IPS-15b (cell line): Measurements from ENCODE around the gene ZNF627.
A peak's percentile ranks its signal among the peaks of the same experiment; 100 is the strongest.

Experiments used
- H3K27me3 ChIP-seq: one replicate; pipeline ENCODE4 v1.6.1; 2013; ENCODE audit warnings: low read length; ENCODE audit not compliant: control insufficient read depth, insufficient read depth
- H3K36me3 ChIP-seq: one replicate; pipeline ENCODE4 v1.6.1; 2013; ENCODE audit warnings: low read length; ENCODE audit not compliant: control insufficient read depth, insufficient read depth
- H3K4me1 ChIP-seq: one replicate; pipeline ENCODE4 v1.6.1; 2013; ENCODE audit warnings: mild to moderate bottlenecking, low read length; ENCODE audit not compliant: control insufficient read depth, insufficient read depth
- H3K4me3 ChIP-seq: one replicate; pipeline ENCODE4 v1.5.1; 2013; ENCODE audit warnings: low read depth, low read length
- H3K9ac ChIP-seq: one replicate; pipeline ENCODE4 v1.6.1; 2013; ENCODE audit warnings: low read depth, mild to moderate bottlenecking, low read length
- H3K9me3 ChIP-seq: one replicate; pipeline ENCODE4 v1.6.1; 2013; ENCODE audit warnings: mild to moderate bottlenecking, low read length; ENCODE audit not compliant: control insufficient read depth, insufficient read depth

Gene ZNF627

GRCh38 chr19:11597202-11598102, at the start of gene ZNF627:
ZNF627 (plus strand) TSS chr19:11597483; CDS start chr19:11597628, 145 bp downstream.
- no peaks in the 10 kb centered on the region for H3K27me3 ChIP-seq
- H3K9ac ChIP-seq: peak within 1 kb of the TSS; percentile 91
- peaks cover 6% of the 10 kb centered on the region for H3K36me3 ChIP-seq
- H3K4me3 ChIP-seq: peak within 1 kb of the TSS; percentile 93
- no peaks in the 10 kb centered on the region for H3K9me3 ChIP-seq
- peaks cover 5% of the 10 kb centered on the region for H3K4me1 ChIP-seq

GRCh38 chr19:11547929-11548700, 49.2 kb upstream of the ZNF627 start:
- H3K36me3 ChIP-seq: peaks cover 21% of the 10 kb centered on the region

GRCh38 chr19:11549386-11549953, 47.8 kb upstream of the ZNF627 start:
- H3K9me3 ChIP-seq: no peaks in the 10 kb centered on the region
- no peaks in the 10 kb centered on the region for H3K27me3 ChIP-seq
- H3K4me3 ChIP-seq: no peak overlapping the region
- H3K9ac ChIP-seq: no peak overlapping the region
- H3K36me3 ChIP-seq: peaks cover 35% of the 10 kb centered on the region
- no peaks in the 10 kb centered on the region for H3K4me1 ChIP-seq

More at GRCh38 chr19:11547929-11548700, 49.2 kb upstream of the ZNF627 start:
- Histone ChIP-seq H3K9ac (no peak overlapping the region), H3K27me3 (no peaks in the 10 kb centered on the region), H3K4me3 (no peak overlapping the region), H3K9me3 (no peaks in the 10 kb centered on the region), H3K4me1 (no peaks in the 10 kb centered on the region)

GRCh38 chr19:11550265-11550664, 47.0 kb upstream of the ZNF627 start:
- Histone ChIP-seq H3K4me3 (no peak overlapping the region), H3K4me1 (no peaks in the 10 kb centered on the region), H3K36me3 (peaks cover 33% of the 10 kb centered on the region), H3K9me3 (no peaks in the 10 kb centered on the region), H3K9ac (no peak overlapping the region), H3K27me3 (no peaks in the 10 kb centered on the region)

GRCh38 chr19:11551603-11552235, 45.6 kb upstream of the ZNF627 start:
- Histone ChIP-seq H3K27me3 (no peaks in the 10 kb centered on the region), H3K9ac (no peak overlapping the region), H3K4me1 (no peaks in the 10 kb centered on the region), H3K9me3 (no peaks in the 10 kb centered on the region), H3K36me3 (peaks cover 33% of the 10 kb centered on the region), H3K4me3 (no peak overlapping the region)

GRCh38 chr19:11552666-11553372, 44.5 kb upstream of the ZNF627 start:
- no peak overlapping the region for H3K9ac ChIP-seq
- H3K9me3 ChIP-seq: no peaks in the 10 kb centered on the region
- H3K27me3 ChIP-seq: no peaks in the 10 kb centered on the region
- peaks cover 33% of the 10 kb centered on the region for H3K36me3 ChIP-seq
- H3K4me1 ChIP-seq: no peaks in the 10 kb centered on the region
- H3K4me3 ChIP-seq: no peak overlapping the region

GRCh38 chr19:11554160-11554559, 43.1 kb upstream of the ZNF627 start:
- Histone ChIP-seq H3K36me3 (peaks cover 33% of the 10 kb centered on the region), H3K27me3 (no peaks in the 10 kb centered on the region), H3K4me1 (no peaks in the 10 kb centered on the region), H3K9ac (no peak overlapping the region), H3K4me3 (no peak overlapping the region), H3K9me3 (no peaks in the 10 kb centered on the region)

- H3K27me3 ChIP-seq: no peaks in the 10 kb centered on the region
- H3K36me3 ChIP-seq: peaks cover 30% of the 10 kb centered on the region
- no peak overlapping the region for H3K9ac ChIP-seq
- no peaks in the 10 kb centered on the region for H3K4me1 ChIP-seq
- no peaks in the 10 kb centered on the region for H3K9me3 ChIP-seq
- no peak overlapping the region for H3K4me3 ChIP-seq
These were observed 42.0 kb upstream of the ZNF627 start for GRCh38 chr19:11555246-11555645.

- Histone ChIP-seq H3K4me3 (no peak overlapping the region), H3K9ac (no peak overlapping the region), H3K27me3 (no peaks in the 10 kb centered on the region), H3K9me3 (no peaks in the 10 kb centered on the region), H3K36me3 (peaks cover 23% of the 10 kb centered on the region), H3K4me1 (no peaks in the 10 kb centered on the region)
These were observed 40.5 kb upstream of the ZNF627 start for GRCh38 chr19:11556634-11557420.

GRCh38 chr19:11558881-11559828, 38.1 kb upstream of the ZNF627 start, which contains the start of gene ELOF1:
ELOF1 (minus strand) TSS chr19:11559230; CDS start chr19:11554347, 4,883 bp downstream.
- Histone ChIP-seq H3K9ac (peak within 1 kb of the TSS; percentile 83), H3K4me1 (no peaks in the 10 kb centered on the region), H3K9me3 (no peaks in the 10 kb centered on the region), H3K36me3 (peaks cover 3% of the 10 kb centered on the region), H3K27me3 (no peaks in the 10 kb centered on the region), H3K4me3 (peak within 1 kb of the TSS; percentile 96)
